Tibial artery (tissue), 4 donors: ENCODE results near the gene RBP2.
"Not testable (repeated sequence)": the region's sequence is repeated elsewhere in the genome, so short reads cannot be mapped to it uniquely, and the experiment has no call there.

Experiments used
- DNase-seq, 2 donors: peaks; one replicate each; pipeline ENCODE4 v3.0.0-alpha.2; 2019
- H3K27ac ChIP-seq, 2 donors: fragments of 200-600 bp; sonication (generic) in 1 of 2; 1 replicate in 1 of 2; 2 replicates in 1 of 2; pipeline ENCODE4 v1.5.1; 2018 to 2019; ENCODE audit warnings: mild to moderate bottlenecking in 1 of 2
- H3K27me3 ChIP-seq, 2 donors: fragments of 200-600 bp; sonication (generic) in 1 of 2; one replicate each; pipeline versions ENCODE4 v1.5.1 to v1.6.0; 2016 to 2019
- H3K36me3 ChIP-seq, 3 donors: fragments of 200-600 bp; sonication (generic) in 2 of 3; one replicate each; pipeline ENCODE4 v1.5.1; 2016 to 2019; ENCODE audit warnings: mild to moderate bottlenecking in 2 of 3
- H3K4me1 ChIP-seq, 4 donors: fragments of 200-600 bp; sonication (generic) in 2 of 4; 1 replicate in 3 of 4; 2 replicates in 1 of 4; pipeline ENCODE4 v1.5.1; 2016 to 2019
- H3K4me3 ChIP-seq, 2 donors: fragments of 200-600 bp; sonication (generic) in 1 of 2; 1 replicate in 1 of 2; 2 replicates in 1 of 2; pipeline ENCODE4 v1.5.1; 2018 to 2019; ENCODE audit warnings: mild to moderate bottlenecking in 2 of 2
- H3K9me3 ChIP-seq, 3 donors: fragments of 200-600 bp; sonication (generic) in 1 of 3; one replicate each; pipeline ENCODE4 v1.5.1; 2016 to 2019
- CTCF ChIP-seq, 2 experiments: fragments of 200-600 bp in 1 of 2; fragments of 450-650 bp in 1 of 2; IDR thresholded peaks; one replicate each; pipeline ENCODE4 v1.5.1; 2017 to 2019; ENCODE audit warnings: antibody characterized with exemption in 2 of 2, mild to moderate bottlenecking in 1 of 2, moderate library complexity in 1 of 2
- intact Hi-C: fragments of 100-400 bp; cut with DNase I; formaldehyde crosslinking; loops from one replicate; pipeline ENCODE4 v1.15.0; 2023; ENCODE audit warnings: low total_unique reads

RBP2 gene

GRCh38 chr3:139414608-139415224 lies 61.6 kb downstream of the RBP2 start:
- Histone ChIP-seq H3K27me3 (no peaks in the 10 kb centered on the region), H3K4me1 (no peaks in the 10 kb centered on the region), H3K4me3 (no peak overlapping the region), H3K27ac (no peak overlapping the region), H3K9me3 (peaks cover 0 to 65% (median 35%) of the 10 kb centered on the region in 3 donors), H3K36me3 (peaks cover 0 to 7% (median 4%) of the 10 kb centered on the region in 3 donors)
- TF ChIP-seq CTCF (IDR thresholded peaks at IDR 0.05): no peak
- DNase-seq: no peak
- intact Hi-C loops: no loop called here

- H3K4me1 ChIP-seq, intact Hi-C loops, H3K36me3 ChIP-seq, H3K4me3 ChIP-seq, DNase-seq, H3K27me3 ChIP-seq, H3K27ac ChIP-seq: not testable (repeated sequence)
- peaks cover 0 to 79% (median 35%) of the 10 kb centered on the region in 3 donors for H3K9me3 ChIP-seq
Observed at GRCh38 chr3:139412891-139413290, 63.4 kb downstream of the RBP2 start.
